Myocyte (in vitro differentiated cells): Measurements from ENCODE around the gene GPR37L1. TPM values are rescaled to one million over a fixed set of nuclear protein-coding genes. Genes with fewer than 3 reads are reported as not detected.
"Not testable (repeated sequence)": the region's sequence is repeated elsewhere in the genome, so short reads cannot be mapped to it uniquely, and the experiment has no call there.

Experiments
- DNase-seq: peaks from one replicate; pipeline ENCODE4 v3.0.0-alpha.2; 2012; ENCODE audit warnings: low read depth
- total RNA-seq: library from RNA; depleted of rRNA; stranded (reverse); fragments of >200 nt; gene quantifications from 2 replicates; pipeline ENCODE4 v1.2.3, GENCODE V29; 2014

GPR37L1 gene
- total RNA-seq, 1 donor from 2014 or later: not detected

- no peak for DNase-seq
Observed at GRCh38 chr1:202107801-202108731, 14.7 kb upstream of the GPR37L1 start.

GRCh38 chr1:202110977-202111376 lies 11.7 kb upstream of the GPR37L1 start:
- no peak for DNase-seq

- DNase-seq: not testable (repeated sequence)
Observed at GRCh38 chr1:202111589-202111988, 11.1 kb upstream of the GPR37L1 start.

- DNase-seq: peak; percentile 67
Observed at GRCh38 chr1:202112859-202113689, 9.6 kb upstream of the GPR37L1 start.

GRCh38 chr1:202113690-202114300 lies 8.9 kb upstream of the GPR37L1 start:
- DNase-seq: no peak

- no peak for DNase-seq
Observed at GRCh38 chr1:202116287-202116686, 6.4 kb upstream of the GPR37L1 start.

- no peak for DNase-seq
Observed at GRCh38 chr1:202117898-202118371, 4.8 kb upstream of the GPR37L1 start.

GRCh38 chr1:202121006-202121405 lies 1.7 kb upstream of the GPR37L1 start:
- DNase-seq: no peak

GRCh38 chr1:202123336-202123813 lies 658 bp downstream of the GPR37L1 start:
- no peak for DNase-seq

- DNase-seq: no peak
Observed at GRCh38 chr1:202124142-202124541, 1.4 kb downstream of the GPR37L1 start.

GRCh38 chr1:202125611-202126010 lies 2.9 kb downstream of the GPR37L1 start:
- no peak for DNase-seq

- DNase-seq: no peak
Observed at GRCh38 chr1:202126426-202126825, 3.7 kb downstream of the GPR37L1 start.

GRCh38 chr1:202127061-202127460 lies 4.3 kb downstream of the GPR37L1 start:
- DNase-seq: no peak

- DNase-seq: no peak
Observed at GRCh38 chr1:202127836-202128622, 5.3 kb downstream of the GPR37L1 start.

- no peak for DNase-seq
Observed at GRCh38 chr1:202129453-202130296, 7.0 kb downstream of the GPR37L1 start.

- DNase-seq: no peak
Observed at GRCh38 chr1:202130297-202130721, 7.6 kb downstream of the GPR37L1 start.

GRCh38 chr1:202130816-202131522 lies 8.3 kb downstream of the GPR37L1 start:
- no peak for DNase-seq

GRCh38 chr1:202131956-202132821 lies 9.5 kb downstream of the GPR37L1 start:
- no peak for DNase-seq
